ENCODE data around the gene SCYGR7. TPM values are rescaled to one million over a fixed set of nuclear protein-coding genes. Genes with fewer than 3 reads are reported as not detected.

The SCYGR7 gene
- total RNA-seq, 2 donors from 2014 or later: not detected

GRCh38 chr2:227696990-227697679 is 31.0 kb upstream of the SCYGR7 start:
- H3K36me3 Mint-ChIP-seq (ENCODE audit: low read depth): no peaks in the 10 kb centered on the region
- H3K27ac Mint-ChIP-seq: no peak overlapping the region
- DNase-seq: no peak
- H3K36me3 ChIP-seq (ENCODE audit: control insufficient read depth, insufficient read depth, low read length): no peaks in the 10 kb centered on the region
- H3K9me3 ChIP-seq (ENCODE audit: control insufficient read depth, low read length): no peaks in the 10 kb centered on the region
- no peaks in the 10 kb centered on the region for H3K4me1 ChIP-seq (ENCODE audit: control insufficient read depth, insufficient read depth, low read length)
- peaks cover 2% of the 10 kb centered on the region for H3K9me3 Mint-ChIP-seq
- H3K27me3 ChIP-seq (ENCODE audit: control insufficient read depth, insufficient read depth, low read length, poor library complexity, severe bottlenecking): no peaks in the 10 kb centered on the region
- no peak overlapping the region for H3K9ac ChIP-seq (ENCODE audit: extremely low read depth, low read length, poor library complexity, severe bottlenecking)
- no peaks in the 10 kb centered on the region for H3K27me3 Mint-ChIP-seq (ENCODE audit: insufficient read depth)
- H3K4me3 Mint-ChIP-seq: no peak overlapping the region
- 85% methylated on average over 2 of the region's 2 CpGs; no CpG with 5 or more reads in 1 of the 2 experiments for WGBS, 2 experiments (ENCODE audit: insufficient coverage in 1 of 2, insufficient read length in 1 of 2)
- H3K4me1 Mint-ChIP-seq: no peaks in the 10 kb centered on the region
- no peak overlapping the region for H3K27ac ChIP-seq (ENCODE audit: low read depth, low read length)
- no peak overlapping the region for H3K4me3 ChIP-seq (ENCODE audit: low read length)
- no peak for TF ChIP-seq CTCF (conservative IDR thresholded peaks at IDR 0.05)

GRCh38 chr2:227701556-227701955 is 26.6 kb upstream of the SCYGR7 start:
- no peak overlapping the region for H3K9ac ChIP-seq (ENCODE audit: extremely low read depth, low read length, poor library complexity, severe bottlenecking)
- H3K4me3 ChIP-seq (ENCODE audit: low read length): no peak overlapping the region
- no peak for TF ChIP-seq CTCF (conservative IDR thresholded peaks at IDR 0.05)
- H3K4me1 Mint-ChIP-seq: peaks cover 2% of the 10 kb centered on the region
- H3K36me3 Mint-ChIP-seq (ENCODE audit: low read depth): no peaks in the 10 kb centered on the region
- no peaks in the 10 kb centered on the region for H3K4me1 ChIP-seq (ENCODE audit: control insufficient read depth, insufficient read depth, low read length)
- no peaks in the 10 kb centered on the region for H3K9me3 ChIP-seq (ENCODE audit: control insufficient read depth, low read length)
- no peak overlapping the region for H3K4me3 Mint-ChIP-seq
- H3K9me3 Mint-ChIP-seq: peaks cover 3% of the 10 kb centered on the region
- no peak overlapping the region for H3K27ac ChIP-seq (ENCODE audit: low read depth, low read length)
- no peaks in the 10 kb centered on the region for H3K36me3 ChIP-seq (ENCODE audit: control insufficient read depth, insufficient read depth, low read length)
- H3K27me3 ChIP-seq (ENCODE audit: control insufficient read depth, insufficient read depth, low read length, poor library complexity, severe bottlenecking): no peaks in the 10 kb centered on the region
- WGBS, 2 experiments (ENCODE audit: insufficient coverage in 1 of 2, insufficient read length in 1 of 2): 88% methylated on average over 2 of the region's 3 CpGs; no CpG with 5 or more reads in 1 of the 2 experiments
- DNase-seq: no peak
- no peaks in the 10 kb centered on the region for H3K27me3 Mint-ChIP-seq (ENCODE audit: insufficient read depth)
- no peak overlapping the region for H3K27ac Mint-ChIP-seq

GRCh38 chr2:227703280-227703732 is 24.8 kb upstream of the SCYGR7 start:
- H3K9me3 Mint-ChIP-seq: peaks cover 3% of the 10 kb centered on the region
- TF ChIP-seq CTCF (conservative IDR thresholded peaks at IDR 0.05): no peak
- no peak overlapping the region for H3K4me3 Mint-ChIP-seq
- Histone ChIP-seq H3K9me3 (ENCODE audit: control insufficient read depth, low read length) (no peaks in the 10 kb centered on the region), H3K36me3 (ENCODE audit: control insufficient read depth, insufficient read depth, low read length) (no peaks in the 10 kb centered on the region), H3K4me3 (ENCODE audit: low read length) (no peak overlapping the region), H3K4me1 (ENCODE audit: control insufficient read depth, insufficient read depth, low read length) (no peaks in the 10 kb centered on the region), H3K27ac (ENCODE audit: low read depth, low read length) (no peak overlapping the region), H3K9ac (ENCODE audit: extremely low read depth, low read length, poor library complexity, severe bottlenecking) (no peak overlapping the region), H3K27me3 (ENCODE audit: control insufficient read depth, insufficient read depth, low read length, poor library complexity, severe bottlenecking) (no peaks in the 10 kb centered on the region)
- H3K36me3 Mint-ChIP-seq (ENCODE audit: low read depth): no peaks in the 10 kb centered on the region
- no peak overlapping the region for H3K27ac Mint-ChIP-seq
- no peaks in the 10 kb centered on the region for H3K27me3 Mint-ChIP-seq (ENCODE audit: insufficient read depth)
- DNase-seq: no peak
- 84 to 85% methylated on average over 2 to 4 of the region's 4 CpGs for WGBS, 2 experiments (ENCODE audit: insufficient coverage in 1 of 2, insufficient read length in 1 of 2)
- H3K4me1 Mint-ChIP-seq: peaks cover 2% of the 10 kb centered on the region
